HG02970 (cell line): Measurements from ENCODE around the gene CDK2AP2.
A peak's percentile ranks its signal among the peaks of the same experiment; 100 is the strongest.
"Not testable (repeated sequence)": the region's sequence is repeated elsewhere in the genome, so short reads cannot be mapped to it uniquely, and the experiment has no call there.

Experiments used
- ATAC-seq: cut with Tn5 transposase; IDR thresholded peaks from one replicate; pipeline ENCODE4 v1.9.1; 2021; ENCODE audit warnings: mild to moderate bottlenecking, moderate library complexity, moderate number of reproducible peaks; ENCODE audit not compliant: unreplicated experiment, low FRiP score

CDK2AP2 gene

GRCh38 chr11:67468456-67468758 is 39.6 kb downstream of the CDK2AP2 start:
- no peak for ATAC-seq

GRCh38 chr11:67468056-67468455 is 39.9 kb downstream of the CDK2AP2 start:
- ATAC-seq, result no peak

DNA sequence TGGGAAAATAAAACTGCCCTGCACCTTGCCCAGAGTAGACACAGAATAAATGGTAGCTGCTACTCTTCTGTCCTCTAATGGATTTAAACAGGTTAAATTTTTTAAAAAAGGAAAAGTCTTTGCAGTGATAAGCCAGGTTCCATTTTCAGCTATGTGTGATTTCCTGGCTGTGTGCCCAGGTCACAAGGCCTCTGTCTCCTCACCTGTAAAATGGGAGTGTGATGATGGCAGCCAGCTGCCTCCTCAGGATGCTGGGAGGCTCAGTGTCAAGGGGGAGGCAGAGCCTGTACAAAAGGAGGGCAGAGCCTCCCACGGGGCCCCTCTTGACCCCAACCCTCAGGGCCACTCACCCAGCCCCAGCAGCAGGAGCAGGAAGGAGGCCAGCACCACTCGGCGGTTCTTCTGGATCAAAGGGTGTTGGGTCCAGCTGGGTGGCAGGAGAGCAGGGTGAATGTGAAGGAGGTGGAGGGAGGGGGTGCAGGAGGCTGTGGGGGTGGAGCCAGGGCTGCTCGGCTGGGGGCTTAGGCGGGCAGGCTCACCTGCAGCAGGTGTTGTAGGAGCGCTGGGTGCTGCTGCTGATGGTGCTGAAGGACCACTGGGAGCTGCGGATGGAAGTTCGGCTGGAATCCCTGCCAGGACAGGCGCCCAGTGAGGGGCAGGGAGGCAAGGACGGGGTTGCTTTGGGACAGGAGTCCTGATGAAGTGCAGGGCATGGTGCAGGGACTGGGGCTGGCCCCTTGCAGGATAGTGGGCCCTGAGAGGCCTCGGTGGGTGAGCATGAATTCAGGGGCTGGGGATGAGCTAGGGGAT is 40.8 kb downstream of the CDK2AP2 start:
- no peak for ATAC-seq

GRCh38 chr11:67466367-67466766 is 41.6 kb downstream of the CDK2AP2 start:
- ATAC-seq, result no peak

- ATAC-seq, result not testable (repeated sequence)
Observed at GRCh38 chr11:67465530-67465929, 42.4 kb downstream of the CDK2AP2 start.

GRCh38 chr11:67465189-67465510 is 42.8 kb downstream of the CDK2AP2 start:
- ATAC-seq, result no peak

- peak; percentile 54 for ATAC-seq
Observed at GRCh38 chr11:67464411-67465188, 43.4 kb downstream of the CDK2AP2 start.

DNA sequence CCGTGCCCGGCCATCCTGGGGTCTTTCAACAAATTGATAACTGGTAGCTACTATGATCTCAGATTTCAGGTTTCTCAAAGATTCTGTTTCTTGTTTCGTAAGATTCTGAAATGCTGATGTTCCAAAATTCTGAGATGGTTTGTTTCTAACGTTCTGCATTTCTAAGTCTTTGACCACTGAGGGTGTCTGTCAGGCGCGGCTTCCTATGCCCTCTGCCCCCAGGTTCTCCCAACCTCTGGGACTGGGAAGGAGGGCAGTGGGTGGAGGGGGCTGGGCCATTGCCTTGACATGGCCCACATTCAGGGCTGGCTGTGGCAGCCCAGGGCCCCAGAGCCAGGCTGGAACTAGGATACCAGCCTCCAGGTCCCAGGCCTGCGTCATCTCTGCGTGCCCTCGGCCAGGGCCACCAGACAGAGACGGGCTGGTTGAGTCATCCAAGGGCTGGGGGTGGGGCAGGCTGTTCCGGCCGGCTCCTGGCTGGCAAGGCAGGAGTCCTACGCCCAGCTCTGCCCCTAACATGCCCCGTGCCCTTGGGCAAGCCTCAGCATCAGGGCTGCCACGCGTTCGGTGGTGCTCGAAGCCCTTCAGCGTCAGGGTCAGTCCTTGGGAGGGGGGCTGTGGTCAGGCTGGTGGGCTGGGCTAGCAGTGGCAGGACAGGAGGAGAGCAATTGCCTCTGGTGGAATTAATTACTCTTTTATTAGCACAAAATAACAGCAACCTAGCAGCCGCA is 44.1 kb downstream of the CDK2AP2 start:
- no peak for ATAC-seq

- no peak for ATAC-seq
Observed at GRCh38 chr11:67463186-67463585, 44.8 kb downstream of the CDK2AP2 start.

DNA sequence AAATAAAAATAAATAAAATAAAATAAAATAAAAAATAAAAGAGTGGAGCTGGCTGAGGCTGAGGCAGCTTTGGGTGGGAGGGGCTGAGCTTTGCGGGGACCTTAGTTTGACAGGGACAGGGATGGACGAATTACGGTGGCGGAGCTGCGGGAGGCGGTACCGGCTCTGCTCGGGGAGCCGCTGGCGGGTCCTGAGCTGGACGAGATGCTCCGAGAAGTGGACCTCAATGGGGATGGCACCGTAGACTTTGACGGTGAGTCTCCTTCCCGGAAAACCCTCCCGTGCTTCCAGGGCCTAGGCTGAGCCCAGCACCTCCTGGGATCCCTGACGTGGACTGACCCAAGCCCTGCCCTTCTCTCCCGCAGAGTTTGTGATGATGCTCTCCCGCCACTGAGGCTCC is 49.7 kb downstream of the CDK2AP2 start:
- ATAC-seq, result no peak

DNA sequence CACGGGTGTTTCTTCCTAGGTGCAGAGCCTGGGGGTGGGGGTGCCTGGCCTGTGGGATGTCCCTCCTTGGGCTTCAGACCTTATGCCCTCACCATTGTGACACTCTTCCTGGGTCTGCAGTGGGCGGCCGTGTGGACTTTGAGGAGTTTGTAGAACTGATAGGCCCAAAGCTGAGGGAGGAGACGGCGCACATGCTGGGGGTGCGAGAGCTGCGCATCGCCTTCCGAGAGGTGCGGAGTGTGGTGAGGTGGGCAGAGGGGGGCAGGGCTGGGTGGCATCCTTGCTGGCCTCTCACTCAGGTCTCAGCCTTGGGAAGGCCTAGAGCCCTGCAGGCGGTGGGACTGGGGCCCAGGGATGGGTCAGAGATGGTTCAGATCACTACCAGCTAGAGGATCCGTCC is 50.5 kb downstream of the CDK2AP2 start:
- no peak for ATAC-seq
